ENCODE measurements around the gene FAAH. TPM values are rescaled to one million over a fixed set of nuclear protein-coding genes. Genes with fewer than 3 reads are reported as not detected.

FAAH gene
- total and polyA plus RNA-seq, 2 of the 4 experiments (the other 2 are of a cell fraction): under 0.01 to 0.19 TPM

- Histone ChIP-seq H2BK120ac (ENCODE audit: low read depth, low read length) (no peak overlapping the region), H4K20me1 (ENCODE audit: insufficient read depth, low read length) (no peaks in the 10 kb centered on the region), H3K4ac (ENCODE audit: low read depth, low read length) (no peak overlapping the region), H4K8ac (ENCODE audit: low read depth in 2 of 2, low read length in 2 of 2) (no peak overlapping the region), H4K5ac (ENCODE audit: low read depth, low read length) (no peak overlapping the region), H3K36me3 (ENCODE audit: control insufficient read depth, insufficient read depth, low read length) (no peaks in the 10 kb centered on the region), H3K9me3 (ENCODE audit: control insufficient read depth, insufficient read depth, low read length) (peaks cover 27% of the 10 kb centered on the region), H3K4me3 (ENCODE audit: insufficient read depth, low read depth, low read length) (no peak overlapping the region), H3K27me3 (ENCODE audit: control insufficient read depth, insufficient read depth, low read length) (peaks cover 47% of the 10 kb centered on the region), H3K4me1 (ENCODE audit: control insufficient read depth, insufficient read depth, low read length) (no peaks in the 10 kb centered on the region; the same call in 1 of the 2 replicates), H3K9ac (ENCODE audit: low read depth, low read length) (no peak overlapping the region), H4K91ac (ENCODE audit: insufficient read depth, low read depth, low read length) (no peak overlapping the region), H3K4me2 (ENCODE audit: low read depth, low read length) (no peak overlapping the region; the same call in 1 of the 2 replicates), H2AK9ac (replicated peaks; ENCODE audit: low read depth, low read length, poor library complexity) (no peak overlapping the region), H3K18ac (ENCODE audit: low read depth, low read length) (no peak overlapping the region), H3K23ac (ENCODE audit: low read depth, low read length) (no peak overlapping the region), H3K27ac (ENCODE audit: insufficient read depth, low read length) (no peak overlapping the region), H2BK15ac (ENCODE audit: low read depth, low read length) (no peak overlapping the region), H3K9me1 (ENCODE audit: insufficient read depth, low read length) (no peaks in the 10 kb centered on the region), H3K79me1 (ENCODE audit: low read depth in 1 of 2, low read length in 2 of 2) (no peaks in the 10 kb centered on the region), H2AFZ (replicated peaks; ENCODE audit: low read length, poor library complexity) (no peak overlapping the region), H3K56ac (ENCODE audit: extremely low read depth, insufficient read depth, low read length) (no peak overlapping the region), H2BK5ac (ENCODE audit: low read depth, low read length, poor library complexity, severe bottlenecking) (no peak overlapping the region), H2BK20ac (ENCODE audit: low read depth, low read length) (no peak overlapping the region), H2AK5ac (ENCODE audit: low read depth, low read length) (no peak overlapping the region), H3K14ac (replicated peaks; ENCODE audit: low read depth, low read length) (no peak overlapping the region)
- WGBS, 2 experiments (ENCODE audit: extremely low coverage in 2 of 2, insufficient read length in 1 of 2): 26% methylated on average over 11 of the region's 17 CpGs; no CpG with 5 or more reads in 1 of the 2 experiments
- dilution Hi-C loops (cut with HindIII; ENCODE audit: low sequenced_read_pairs, unreplicated experiment) (no loop called here), in situ Hi-C loops (cut with MboI; ENCODE audit: low sequenced_read_pairs) (no loop called here), intact Hi-C loops (cut with micrococcal nuclease) (no loop called here)
- BruUV-seq (replicated peaks): no TSS peak
- ChIA-PET POLR2A (ENCODE audit: unreplicated experiment) (no interaction called here), CTCF (no interaction called here)
- no peak for DNase-seq
- ATAC-seq (ENCODE audit: low read depth): no peak
- TF ChIP-seq RCOR1 (IDR thresholded peaks at IDR 0.05; ENCODE audit: insufficient replicate concordance, low read length) (no peak), NFE2L2 (IDR thresholded peaks at IDR 0.05; ENCODE audit: low read depth, low read length) (no peak), RFX5 (IDR thresholded peaks at IDR 0.05; ENCODE audit: low read depth, low read length) (no peak), RAD21 (IDR thresholded peaks at IDR 0.05; ENCODE audit: low read length) (no peak), CHD1 (IDR thresholded peaks at IDR 0.05; ENCODE audit: low read depth, low read length) (no peak), POLR2A (IDR thresholded peaks at IDR 0.05; ENCODE audit: low read depth, low read length) (no peak), ELK1 (IDR thresholded peaks at IDR 0.05; ENCODE audit: borderline replicate concordance, low read depth, low read length) (no peak), CTCF (conservative IDR thresholded peaks at IDR 0.05; ENCODE audit: low read depth, low read length) (no peak), FOS (IDR thresholded peaks at IDR 0.05; ENCODE audit: low read depth, low read length) (no peak), SMC3 (IDR thresholded peaks at IDR 0.05; ENCODE audit: low read depth, low read length) (no peak), CEBPB (IDR thresholded peaks at IDR 0.05; ENCODE audit: low read depth, low read length) (no peak), MAZ (IDR thresholded peaks at IDR 0.05; ENCODE audit: borderline replicate concordance, low read depth, low read length) (no peak), BHLHE40 (IDR thresholded peaks at IDR 0.05; ENCODE audit: low read depth, low read length) (no peak), MAFK (IDR thresholded peaks at IDR 0.05; ENCODE audit: low read depth, low read length) (no peak)
- TF ChIP-seq, protein P1, sequence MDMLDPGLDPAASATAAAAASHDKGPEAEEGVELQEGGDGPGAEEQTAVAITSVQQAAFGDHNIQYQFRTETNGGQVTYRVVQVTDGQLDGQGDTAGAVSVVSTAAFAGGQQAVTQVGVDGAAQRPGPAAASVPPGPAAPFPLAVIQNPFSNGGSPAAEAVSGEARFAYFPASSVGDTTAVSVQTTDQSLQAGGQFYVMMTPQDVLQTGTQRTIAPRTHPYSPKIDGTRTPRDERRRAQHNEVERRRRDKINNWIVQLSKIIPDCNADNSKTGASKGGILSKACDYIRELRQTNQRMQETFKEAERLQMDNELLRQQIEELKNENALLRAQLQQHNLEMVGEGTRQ (IDR thresholded peaks at IDR 0.05; ENCODE audit: low read depth, low read length): no peak
These were observed 852 bp downstream of the FAAH start for GRCh38 chr1:46394872-46395465.
